Transverse colon (tissue), 4 donors: Measurements from ENCODE around the gene ZNF792. TPM values are rescaled to one million over a fixed set of nuclear protein-coding genes. Genes with fewer than 3 reads are reported as not detected.
"Not testable (repeated sequence)": the region's sequence is repeated elsewhere in the genome, so short reads cannot be mapped to it uniquely, and the experiment has no call there.

Experiments used
- DNase-seq: peaks from one replicate; pipeline ENCODE4 v3.0.0-alpha.2; 2019
- H3K27ac ChIP-seq, 4 donors: fragments of 200-600 bp; sonication (generic); 2 replicates each; pipeline ENCODE4 v1.5.1; 2016 to 2018; ENCODE audit warnings: inconsistent platforms in 4 of 4
- H3K27me3 ChIP-seq: fragments of 200-600 bp; sonication (generic); 2 replicates; pipeline ENCODE4 v1.5.1; 2017; ENCODE audit warnings: inconsistent platforms
- H3K36me3 ChIP-seq, 4 donors: fragments of 200-600 bp; sonication (generic); 2 replicates each; pipeline ENCODE4 v1.5.1; 2017 to 2019; ENCODE audit warnings: inconsistent platforms in 4 of 4
- H3K4me1 ChIP-seq, 4 donors: fragments of 200-600 bp; sonication (generic); 2 replicates each; pipeline ENCODE4 v1.5.1; 2017 to 2020; ENCODE audit warnings: inconsistent platforms in 4 of 4
- H3K4me3 ChIP-seq, 4 donors: fragments of 200-600 bp; sonication (generic); 1 replicate in 1 of 4; 2 replicates in 3 of 4; pipeline versions ENCODE4 v1.5.1 to v1.6.1; 2017 to 2019; ENCODE audit warnings: inconsistent platforms in 4 of 4
- H3K9me3 ChIP-seq, 2 donors: fragments of 200-600 bp; sonication (generic); 2 replicates each; pipeline ENCODE4 v1.5.1; 2017 to 2019; ENCODE audit warnings: inconsistent platforms in 2 of 2
- EP300 ChIP-seq: sonication (generic); formaldehyde crosslinking; IDR thresholded peaks from one replicate; pipeline ENCODE4 v1.6.1; 2017; ENCODE audit warnings: antibody characterized with exemption, low read depth
- POLR2A ChIP-seq: fragments of 450-650 bp; IDR thresholded peaks from one replicate; pipeline ENCODE4 v1.6.1; 2016; ENCODE audit warnings: antibody characterized with exemption, mild to moderate bottlenecking, moderate library complexity
- POLR2AphosphoS5 ChIP-seq, 3 donors: sonication (generic); formaldehyde crosslinking; IDR thresholded peaks; one replicate each; pipeline ENCODE4 v1.6.1; 2016; ENCODE audit warnings: antibody characterized with exemption in 3 of 3
- WGBS, 2 donors: methylation state at CpG; one replicate each; pipeline ENCODE4 v1.1.5; 2018; ENCODE audit warnings: low coverage in 1 of 2; 5-methylcytosine and 5-hydroxymethylcytosine counted together
- in situ Hi-C, 4 donors: fragments of 200-750 bp; cut with MboI; loops; one replicate each; pipeline versions ENCODE4 v1.15.0 to v1.15.1; 2017; ENCODE audit warnings: low sequenced_read_pairs in 3 of 4, low pct_ligation_motif_present in 1 of 4, low pct_unique_long_range_greater_than_20kb in 1 of 4
- intact Hi-C: fragments of 100-400 bp; cut with DNase I; formaldehyde crosslinking; loops from one replicate; pipeline ENCODE4 v1.15.1; 2023; ENCODE audit warnings: low total_unique reads
- total RNA-seq, 4 donors: library from RNA; depleted of rRNA; stranded (reverse); fragments of >200 nt; gene quantifications; one replicate each; pipeline ENCODE4 v1.1.0, GENCODE V29; 2016
- TF ChIP-seq, protein P1 (sequence below), 5 experiments: fragments of 200-600 bp in 3 of 5; fragments of 450-650 bp in 2 of 5; sonication (generic) in 3 of 5; IDR thresholded peaks; 1 replicate in 2 of 5; 2 replicates in 3 of 5; pipeline ENCODE4 v1.5.1; 2016 to 2017; ENCODE audit warnings: antibody characterized with exemption in 5 of 5, inconsistent platforms in 3 of 5, mild to moderate bottlenecking in 2 of 5, moderate library complexity in 1 of 5

ZNF792 gene
- total RNA-seq, 4 donors from 2014 or later = 3.4 to 8.4 (median 6.5) TPM

- H3K36me3 ChIP-seq = no peaks in the 10 kb centered on the region
- no peak overlapping the region for H3K27ac ChIP-seq
- H3K27me3 ChIP-seq = no peaks in the 10 kb centered on the region
- no peak overlapping the region for H3K4me3 ChIP-seq
- H3K9me3 ChIP-seq = no peaks in the 10 kb centered on the region
- 91 to 94% methylated on average over 3 to 15 of the region's 15 CpGs for WGBS, 2 donors
- DNase-seq = no peak
- in situ Hi-C loops = no loop called here
- no peak for TF ChIP-seq POLR2AphosphoS5 (IDR thresholded peaks at IDR 0.05)
- TF ChIP-seq POLR2A = no peak
- TF ChIP-seq, protein P1, sequence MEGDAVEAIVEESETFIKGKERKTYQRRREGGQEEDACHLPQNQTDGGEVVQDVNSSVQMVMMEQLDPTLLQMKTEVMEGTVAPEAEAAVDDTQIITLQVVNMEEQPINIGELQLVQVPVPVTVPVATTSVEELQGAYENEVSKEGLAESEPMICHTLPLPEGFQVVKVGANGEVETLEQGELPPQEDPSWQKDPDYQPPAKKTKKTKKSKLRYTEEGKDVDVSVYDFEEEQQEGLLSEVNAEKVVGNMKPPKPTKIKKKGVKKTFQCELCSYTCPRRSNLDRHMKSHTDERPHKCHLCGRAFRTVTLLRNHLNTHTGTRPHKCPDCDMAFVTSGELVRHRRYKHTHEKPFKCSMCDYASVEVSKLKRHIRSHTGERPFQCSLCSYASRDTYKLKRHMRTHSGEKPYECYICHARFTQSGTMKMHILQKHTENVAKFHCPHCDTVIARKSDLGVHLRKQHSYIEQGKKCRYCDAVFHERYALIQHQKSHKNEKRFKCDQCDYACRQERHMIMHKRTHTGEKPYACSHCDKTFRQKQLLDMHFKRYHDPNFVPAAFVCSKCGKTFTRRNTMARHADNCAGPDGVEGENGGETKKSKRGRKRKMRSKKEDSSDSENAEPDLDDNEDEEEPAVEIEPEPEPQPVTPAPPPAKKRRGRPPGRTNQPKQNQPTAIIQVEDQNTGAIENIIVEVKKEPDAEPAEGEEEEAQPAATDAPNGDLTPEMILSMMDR (IDR thresholded peaks at IDR 0.05) = no peak
- TF ChIP-seq EP300 = no peak
- H3K4me1 ChIP-seq = peaks cover 5 to 17% (median 12%) of the 10 kb centered on the region in 4 donors
- intact Hi-C loops = no loop called here
Measured at GRCh38 chr19:34925278-34925855, 38.7 kb downstream of the ZNF792 start.

DNA sequence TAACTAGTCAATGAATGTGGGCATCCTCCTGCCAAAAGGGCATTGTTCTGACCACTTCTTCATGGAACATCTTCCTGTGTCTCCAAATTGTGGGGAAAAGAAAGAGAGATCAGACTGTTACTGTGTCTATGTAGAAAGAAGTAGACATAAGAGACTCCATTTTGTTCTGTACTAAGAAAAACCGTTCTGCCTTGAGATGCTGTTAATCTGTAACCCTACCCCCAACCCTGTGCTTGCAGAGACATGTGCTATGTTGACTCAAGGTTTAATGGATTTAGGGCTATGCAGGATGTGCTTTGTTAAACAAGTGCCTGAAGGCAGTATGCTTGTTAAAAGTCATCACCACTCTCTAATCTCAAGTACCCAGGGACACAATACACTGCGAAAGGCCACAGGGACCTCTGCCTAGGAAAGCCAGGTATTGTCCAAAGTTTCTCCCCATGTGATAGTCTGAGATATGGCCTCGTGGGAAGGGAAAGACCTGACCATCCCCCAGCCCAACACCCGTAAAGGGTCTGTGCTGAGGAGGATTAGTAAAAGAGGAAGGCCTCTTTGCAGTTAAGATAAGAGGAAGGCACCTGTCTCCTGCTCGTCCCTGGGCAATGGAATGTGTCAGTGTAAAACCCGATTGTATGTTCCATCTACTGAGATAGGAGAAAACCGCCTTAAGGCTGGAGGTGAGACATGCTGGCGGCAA is 43.8 kb downstream of the ZNF792 start:
- H3K4me3 ChIP-seq, DNase-seq, H3K36me3 ChIP-seq, in situ Hi-C loops, H3K27me3 ChIP-seq, H3K27ac ChIP-seq, H3K4me1 ChIP-seq, intact Hi-C loops: not testable (repeated sequence)
- H3K9me3 ChIP-seq = peaks cover 14 to 18% of the 10 kb centered on the region in 2 donors
- WGBS, 2 donors = 71 to 80% methylated on average over 3 to 8 of the region's 8 CpGs

DNA sequence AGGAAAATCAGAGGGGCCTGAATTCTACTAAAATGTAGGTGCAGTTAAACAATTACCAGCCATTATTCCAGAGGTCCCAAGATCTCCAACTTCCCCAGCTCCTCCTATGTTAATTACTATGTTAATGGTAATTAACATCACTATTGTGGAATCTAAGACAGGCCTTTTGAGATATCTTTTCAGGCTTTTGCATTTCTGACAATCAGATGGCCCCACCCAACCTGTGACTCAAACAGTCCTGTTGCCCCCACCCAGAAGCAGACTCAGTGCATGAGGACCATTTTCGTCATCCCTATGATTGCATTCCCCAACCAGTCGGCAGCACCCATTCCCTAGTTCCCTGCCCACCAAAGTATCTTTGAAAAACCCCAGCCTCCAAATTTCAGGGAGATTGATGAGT is 45.8 kb downstream of the ZNF792 start:
- TF ChIP-seq EP300 (no peak), POLR2AphosphoS5 (IDR thresholded peaks at IDR 0.05) (no peak), POLR2A (no peak)
- TF ChIP-seq, protein P1 (IDR thresholded peaks at IDR 0.05) = no peak
- no peak for DNase-seq
- no peaks in the 10 kb centered on the region for H3K4me1 ChIP-seq
- in situ Hi-C loops (no loop called here), intact Hi-C loops (no loop called here)
- WGBS, 2 donors = 78 to 90% methylated on average over 2 of the region's 2 CpGs
- H3K4me3 ChIP-seq = no peak overlapping the region
- H3K27ac ChIP-seq = no peak overlapping the region
- no peaks in the 10 kb centered on the region for H3K27me3 ChIP-seq
- H3K36me3 ChIP-seq = no peaks in the 10 kb centered on the region
- H3K9me3 ChIP-seq = peaks cover 14 to 18% of the 10 kb centered on the region in 2 donors

DNA sequence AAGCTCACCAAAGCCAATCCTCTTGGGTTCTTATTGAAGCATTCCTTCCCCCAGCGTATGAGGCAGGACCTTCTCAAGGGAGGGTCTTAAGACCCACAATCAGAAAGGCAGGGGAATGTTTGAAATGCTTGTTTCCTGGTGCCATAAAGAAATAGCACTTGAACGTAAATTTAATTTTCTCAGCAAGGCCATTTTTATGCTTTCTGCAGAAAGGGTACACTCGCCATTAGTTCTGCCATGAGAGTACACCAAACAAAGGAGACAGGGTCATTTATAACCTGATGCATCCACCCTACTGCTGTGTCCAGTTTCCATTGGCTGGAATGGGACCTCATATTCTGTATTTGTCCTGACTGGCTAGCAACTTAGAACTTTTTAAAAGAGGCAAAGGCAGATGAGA is 46.9 kb downstream of the ZNF792 start:
- H3K36me3 ChIP-seq, in situ Hi-C loops, intact Hi-C loops, DNase-seq, H3K27ac ChIP-seq, H3K4me3 ChIP-seq, H3K27me3 ChIP-seq, H3K4me1 ChIP-seq: not testable (repeated sequence)
- 85 to 90% methylated on average over 3 of the region's 3 CpGs for WGBS, 2 donors
- peaks cover 14 to 18% of the 10 kb centered on the region in 2 donors for H3K9me3 ChIP-seq

GRCh38 chr19:34910770-34911169 is 53.3 kb downstream of the ZNF792 start:
- Histone ChIP-seq H3K36me3 (no peaks in the 10 kb centered on the region), H3K27me3 (peaks cover 34% of the 10 kb centered on the region), H3K27ac (no peak overlapping the region), H3K4me1 (no peaks in the 10 kb centered on the region), H3K9me3 (no peaks in the 10 kb centered on the region), H3K4me3 (no peak overlapping the region)
- DNase-seq = no peak
- intact Hi-C loops = no loop called here
- TF ChIP-seq, protein P1 (IDR thresholded peaks at IDR 0.05) = no peak
- TF ChIP-seq POLR2AphosphoS5 (IDR thresholded peaks at IDR 0.05) = no peak
- TF ChIP-seq POLR2A = no peak
- no peak for TF ChIP-seq EP300
- 83 to 95% methylated on average over 2 to 3 of the region's 3 CpGs for WGBS, 2 donors
- in situ Hi-C loops = no loop called here

Other genes starting within 250 kb of the ZNF792 start
- gene ZNF181, start 230.0 kb downstream of the ZNF792 start, total RNA-seq = 10 to 100 TPM in 3 of 4 donors, 1 to 10 TPM in 1; 7.1 to 23.8 (median 15.5) TPM
- gene ZNF599, start 191.0 kb downstream of the ZNF792 start, total RNA-seq = 1 to 10 TPM in 3 of 4 donors, not detected in 1; 4.1 to 7.1 (median 6.0) TPM
- 1 to 10 TPM in 2 of 4 donors, not detected in 2; 1.4 to 2.2 TPM for gene ZNF30, start 37.3 kb downstream of the ZNF792 start, total RNA-seq
- 10 to 100 TPM; 14.2 to 32.1 (median 21.6) TPM for gene GRAMD1A, start 36.1 kb upstream of the ZNF792 start, total RNA-seq
- 10 to 100 TPM in 1 of 4 donors, 1 to 10 TPM in 2, under 1 TPM in 1; 0.60 to 14.2 (median 3.2) TPM for gene SCN1B, start 66.2 kb upstream of the ZNF792 start, total RNA-seq
- under 1 TPM in 2 of 4 donors, not detected in 2; 0.32 to 0.68 TPM for gene HPN, start 77.5 kb upstream of the ZNF792 start, total RNA-seq
- gene FXYD3, start 151.6 kb upstream of the ZNF792 start, total RNA-seq = 1,000 to 10,000 TPM; 1,678 to 4,641 (median 3,622) TPM
- 10 to 100 TPM in 3 of 4 donors, 1 to 10 TPM in 1; 9.8 to 71.8 (median 25.9) TPM for gene LGI4, start 170.8 kb upstream of the ZNF792 start, total RNA-seq
- gene FXYD1, start 174.6 kb upstream of the ZNF792 start, total RNA-seq = 10 to 100 TPM in 2 of 4 donors, not detected in 2; 10.6 to 29.2 TPM
- not detected for gene FXYD7, start 179.0 kb upstream of the ZNF792 start, total RNA-seq
- 10 to 100 TPM in 2 of 4 donors, 1 to 10 TPM in 2; 2.0 to 57.2 (median 15.1) TPM for gene FXYD5, start 190.5 kb upstream of the ZNF792 start, total RNA-seq